ENCODE measurements around the gene PDLIM7. TPM values are rescaled to one million over a fixed set of nuclear protein-coding genes. Genes with fewer than 3 reads are reported as not detected.

The PDLIM7 gene
- total and polyA plus RNA-seq, 11 donors: 36.3 to 124 (median 52.5) TPM

- Histone ChIP-seq H3K4me1 (peaks cover 0 to 14% (median 0%) of the 10 kb centered on the region in 12 donors), H3K27me3 (no peaks in the 10 kb centered on the region), H3K27ac (peak overlapping the region in 3 of 12 donors; percentile 5 to 50 (median 41)), H3K4me3 (no peak overlapping the region), H3K9me3 (no peaks in the 10 kb centered on the region), H3K36me3 (peaks cover 0 to 100% (median 95%) of the 10 kb centered on the region in 9 donors)
- 62 to 80% (median 69%) methylated on average over 10 of the region's 10 CpGs for WGBS, 4 donors
- ATAC-seq (peak in 3 of 4 donors; percentile 55 to 73 (median 68)), DNase-seq (peak in 2 of 5 donors; percentile 63 to 65)
- TF ChIP-seq, protein P1, sequence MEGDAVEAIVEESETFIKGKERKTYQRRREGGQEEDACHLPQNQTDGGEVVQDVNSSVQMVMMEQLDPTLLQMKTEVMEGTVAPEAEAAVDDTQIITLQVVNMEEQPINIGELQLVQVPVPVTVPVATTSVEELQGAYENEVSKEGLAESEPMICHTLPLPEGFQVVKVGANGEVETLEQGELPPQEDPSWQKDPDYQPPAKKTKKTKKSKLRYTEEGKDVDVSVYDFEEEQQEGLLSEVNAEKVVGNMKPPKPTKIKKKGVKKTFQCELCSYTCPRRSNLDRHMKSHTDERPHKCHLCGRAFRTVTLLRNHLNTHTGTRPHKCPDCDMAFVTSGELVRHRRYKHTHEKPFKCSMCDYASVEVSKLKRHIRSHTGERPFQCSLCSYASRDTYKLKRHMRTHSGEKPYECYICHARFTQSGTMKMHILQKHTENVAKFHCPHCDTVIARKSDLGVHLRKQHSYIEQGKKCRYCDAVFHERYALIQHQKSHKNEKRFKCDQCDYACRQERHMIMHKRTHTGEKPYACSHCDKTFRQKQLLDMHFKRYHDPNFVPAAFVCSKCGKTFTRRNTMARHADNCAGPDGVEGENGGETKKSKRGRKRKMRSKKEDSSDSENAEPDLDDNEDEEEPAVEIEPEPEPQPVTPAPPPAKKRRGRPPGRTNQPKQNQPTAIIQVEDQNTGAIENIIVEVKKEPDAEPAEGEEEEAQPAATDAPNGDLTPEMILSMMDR (IDR thresholded peaks at IDR 0.05): no peak
- no peak for TF ChIP-seq POLR2A (IDR thresholded peaks at IDR 0.05)
- intact Hi-C loops (cut with DNase I): no loop called here
These were observed 27.7 kb upstream of the PDLIM7 start for GRCh38 chr5:177524941-177525655.

GRCh38 chr5:177524539-177524900 is 27.1 kb upstream of the PDLIM7 start:
- Histone ChIP-seq H3K9me3 (no peaks in the 10 kb centered on the region), H3K36me3 (peaks cover 2 to 100% (median 95%) of the 10 kb centered on the region in 9 donors), H3K27ac (peak overlapping the region in 2 of 12 donors; percentile 41 to 50), H3K27me3 (no peaks in the 10 kb centered on the region), H3K4me3 (no peak overlapping the region), H3K4me1 (peaks cover 0 to 14% (median 0%) of the 10 kb centered on the region in 12 donors)
- 88 to 95% (median 94%) methylated on average over 9 to 12 of the region's 12 CpGs for WGBS, 4 donors
- intact Hi-C loops (cut with DNase I): no loop called here
- TF ChIP-seq, protein P1 (IDR thresholded peaks at IDR 0.05): no peak
- TF ChIP-seq POLR2A (IDR thresholded peaks at IDR 0.05): no peak
- peak in 3 of 4 donors; percentile 2 to 11 (median 8) for ATAC-seq
- DNase-seq: no peak

GRCh38 chr5:177523711-177524538 is 26.5 kb upstream of the PDLIM7 start:
- no peak for ATAC-seq
- DNase-seq: peak in 1 of 5 donors; percentile 22
- WGBS, 4 donors: 94 to 97% (median 96%) methylated on average over 12 to 19 of the region's 19 CpGs

More at GRCh38 chr5:177523711-177524538, 26.5 kb upstream of the PDLIM7 start:
- Histone ChIP-seq H3K4me3 (no peak overlapping the region), H3K36me3 (peaks cover 2 to 99% (median 93%) of the 10 kb centered on the region in 9 donors), H3K27ac (peak overlapping the region in 1 of 12 donors; percentile 50), H3K27me3 (no peaks in the 10 kb centered on the region), H3K9me3 (no peaks in the 10 kb centered on the region), H3K4me1 (peaks cover 0 to 20% (median 3%) of the 10 kb centered on the region in 12 donors)
- TF ChIP-seq, protein P1 (IDR thresholded peaks at IDR 0.05): no peak
- no peak for TF ChIP-seq POLR2A (IDR thresholded peaks at IDR 0.05)
- intact Hi-C loops (cut with DNase I): no loop called here

All from heart left ventricle (tissue), 16 donors.